ENCODE data around the gene AQR.
"Not testable (repeated sequence)": the region's sequence is repeated elsewhere in the genome, so short reads cannot be mapped to it uniquely, and the experiment has no call there.

AQR gene

GRCh38 chr15:34813446-34814190 is 155.9 kb downstream of the AQR start:
- no peak for DNase-seq (ENCODE audit: low read depth)

- not testable (repeated sequence) for DNase-seq (ENCODE audit: low read depth)
Observed at GRCh38 chr15:34812868-34813365, 156.6 kb downstream of the AQR start.

- DNase-seq (ENCODE audit: low read depth): no peak
Observed at GRCh38 chr15:34812369-34812768, 157.2 kb downstream of the AQR start.

- no peak for DNase-seq (ENCODE audit: low read depth)
Observed at GRCh38 chr15:34810443-34811129, 159.0 kb downstream of the AQR start.

- no peak for DNase-seq (ENCODE audit: low read depth)
Observed at GRCh38 chr15:34809186-34809585, 160.4 kb downstream of the AQR start.

- no peak for DNase-seq (ENCODE audit: low read depth)
Observed at GRCh38 chr15:34808016-34808415, 161.5 kb downstream of the AQR start.

GRCh38 chr15:34807241-34807640 is 162.3 kb downstream of the AQR start:
- DNase-seq (ENCODE audit: low read depth): not testable (repeated sequence)

GRCh38 chr15:34804776-34805175 is 164.8 kb downstream of the AQR start:
- DNase-seq (ENCODE audit: low read depth): no peak

GRCh38 chr15:34804113-34804512 is 165.4 kb downstream of the AQR start:
- DNase-seq (ENCODE audit: low read depth): no peak

GRCh38 chr15:34802803-34803750 is 166.5 kb downstream of the AQR start:
- no peak for DNase-seq (ENCODE audit: low read depth)

- no peak for DNase-seq (ENCODE audit: low read depth)
Observed at GRCh38 chr15:34802371-34802770, 167.2 kb downstream of the AQR start.

Measured in activated T-cell treated with anti-CD3 and anti-CD28 coated beads for 48 hours (primary cell).